ENCODE measurements around the gene SLC2A5. TPM values are rescaled to one million over a fixed set of nuclear protein-coding genes. Genes with fewer than 3 reads are reported as not detected.

Gene SLC2A5
- total and polyA plus RNA-seq, 2 of the 4 experiments (the other 2 are of a cell fraction), result 0.03 to 0.18 TPM

DNA sequence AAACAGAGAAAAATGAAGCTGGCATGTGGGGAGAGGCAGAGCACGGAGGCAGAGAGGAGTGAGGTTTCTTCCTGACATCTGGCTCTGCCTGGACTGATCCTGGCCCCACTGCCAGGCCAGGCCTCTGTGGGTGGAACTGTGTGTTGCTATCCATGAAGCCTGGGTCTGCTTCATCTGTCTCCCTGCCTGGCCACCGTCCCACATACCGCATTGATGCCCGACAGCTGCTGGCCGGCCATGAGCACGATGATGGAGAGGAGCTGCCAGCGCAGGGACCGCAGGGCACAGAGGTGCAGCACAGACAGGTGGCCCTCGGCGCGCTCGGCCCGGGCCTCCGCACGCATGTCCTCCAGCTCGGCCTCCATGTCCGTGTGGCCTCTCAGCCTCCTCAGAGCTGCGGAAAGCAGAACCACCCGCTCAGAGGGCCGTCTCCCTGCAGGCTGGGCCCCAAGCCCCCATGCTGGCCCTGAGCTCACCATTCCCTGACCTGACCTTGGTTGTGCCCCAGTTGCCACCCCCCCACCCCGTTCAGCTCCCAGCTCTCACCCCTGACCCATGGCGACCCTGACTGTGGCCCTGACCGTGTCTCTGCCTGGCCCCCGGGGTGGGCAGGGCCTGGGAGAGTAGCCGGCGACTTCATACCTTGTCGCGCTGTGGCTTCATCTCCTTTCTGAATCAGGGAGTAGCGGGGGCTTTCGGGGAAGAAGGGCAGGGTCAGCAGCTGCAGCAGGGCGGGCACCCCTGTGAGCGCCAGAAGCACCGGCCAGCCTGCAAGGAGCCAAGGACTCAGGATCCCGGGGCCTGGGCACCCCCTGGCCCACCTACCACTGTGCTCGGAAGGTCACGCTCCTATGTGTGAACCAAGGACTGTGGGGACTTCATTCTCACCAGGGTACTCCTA is 54.7 kb downstream of the SLC2A5 start:
- no peak overlapping the region for H2BK120ac ChIP-seq (ENCODE audit: low read depth, low read length)
- no peak overlapping the region for H3K4me3 ChIP-seq (ENCODE audit: insufficient read depth, low read depth, low read length)
- no peak overlapping the region for H4K5ac ChIP-seq (ENCODE audit: low read depth, low read length)
- no peak overlapping the region for H3K4ac ChIP-seq (ENCODE audit: low read depth, low read length)
- H2AFZ ChIP-seq (replicated peaks; ENCODE audit: low read length, poor library complexity), result no peak overlapping the region
- ChIA-PET CTCF (interaction anchor here (1.6 kb wide), 1 partner anchor 10 kb away, joined by 6 read pairs; no protein-coding TSS in a partner anchor), POLR2A (ENCODE audit: unreplicated experiment) (no interaction called here)
- dilution Hi-C loops (cut with HindIII; ENCODE audit: low sequenced_read_pairs, unreplicated experiment), result no loop called here
- H3K4me1 ChIP-seq (ENCODE audit: control insufficient read depth, insufficient read depth, low read length), result peaks cover 1% of the 10 kb centered on the region; the same call in 1 of the 2 replicates
- intact Hi-C loops (cut with micrococcal nuclease), result no loop called here
- H4K91ac ChIP-seq (ENCODE audit: insufficient read depth, low read depth, low read length), result no peak overlapping the region
- no peaks in the 10 kb centered on the region for H3K36me3 ChIP-seq (ENCODE audit: control insufficient read depth, insufficient read depth, low read length)
- no peaks in the 10 kb centered on the region for H3K79me1 ChIP-seq (ENCODE audit: low read depth in 1 of 2, low read length in 2 of 2)
- peaks cover 9% of the 10 kb centered on the region for H3K27me3 ChIP-seq (ENCODE audit: control insufficient read depth, insufficient read depth, low read length)
- no peak overlapping the region for H2BK20ac ChIP-seq (ENCODE audit: low read depth, low read length)
- no peak overlapping the region for H2BK15ac ChIP-seq (ENCODE audit: low read depth, low read length)
- ATAC-seq (ENCODE audit: low read depth), result no peak; the same call in 1 of the 2 replicates
- no peak overlapping the region for H4K8ac ChIP-seq (ENCODE audit: low read depth in 2 of 2, low read length in 2 of 2)
- H4K20me1 ChIP-seq (ENCODE audit: insufficient read depth, low read length), result no peaks in the 10 kb centered on the region
- H3K27ac ChIP-seq (ENCODE audit: insufficient read depth, low read length), result no peak overlapping the region
- DNase-seq, result no peak
- 74% methylated on average over 18 of the region's 36 CpGs; no CpG with 5 or more reads in 1 of the 2 experiments for WGBS, 2 experiments (ENCODE audit: extremely low coverage in 2 of 2, insufficient read length in 1 of 2)
- no peak overlapping the region for H3K4me2 ChIP-seq (ENCODE audit: low read depth, low read length)
- no peaks in the 10 kb centered on the region for H3K9me1 ChIP-seq (ENCODE audit: insufficient read depth, low read length)
- no TSS peak for BruUV-seq (replicated peaks)
- in situ Hi-C loops (cut with MboI; ENCODE audit: low sequenced_read_pairs), result no loop called here
- no peak overlapping the region for H3K9ac ChIP-seq (ENCODE audit: low read depth, low read length)
- H3K14ac ChIP-seq (replicated peaks; ENCODE audit: low read depth, low read length), result no peak overlapping the region
- H2BK5ac ChIP-seq (ENCODE audit: low read depth, low read length, poor library complexity, severe bottlenecking), result no peak overlapping the region
- TF ChIP-seq RFX5 (IDR thresholded peaks at IDR 0.05; ENCODE audit: low read depth, low read length) (no peak), FOS (IDR thresholded peaks at IDR 0.05; ENCODE audit: low read depth, low read length) (no peak), CEBPB (IDR thresholded peaks at IDR 0.05; ENCODE audit: low read depth, low read length) (no peak), MAFK (IDR thresholded peaks at IDR 0.05; ENCODE audit: low read depth, low read length) (no peak), MAZ (IDR thresholded peaks at IDR 0.05; ENCODE audit: borderline replicate concordance, low read depth, low read length) (no peak), MXI1 (IDR thresholded peaks at IDR 0.05; ENCODE audit: borderline replicate concordance, low read depth, low read length) (no peak), BHLHE40 (IDR thresholded peaks at IDR 0.05; ENCODE audit: low read depth, low read length) (no peak), SMC3 (IDR thresholded peaks at IDR 0.05; ENCODE audit: low read depth, low read length) (no peak), CHD1 (IDR thresholded peaks at IDR 0.05; ENCODE audit: low read depth, low read length) (no peak), POLR2A (IDR thresholded peaks at IDR 0.05; ENCODE audit: low read depth, low read length) (no peak), RAD21 (IDR thresholded peaks at IDR 0.05; ENCODE audit: low read length) (no peak)
- H2AK5ac ChIP-seq (ENCODE audit: low read depth, low read length), result no peak overlapping the region
- H2AK9ac ChIP-seq (replicated peaks; ENCODE audit: low read depth, low read length, poor library complexity), result no peak overlapping the region
- no peaks in the 10 kb centered on the region for H3K9me3 ChIP-seq (ENCODE audit: control insufficient read depth, insufficient read depth, low read length)
- H3K18ac ChIP-seq (ENCODE audit: low read depth, low read length), result no peak overlapping the region
- no peak overlapping the region for H3K23ac ChIP-seq (ENCODE audit: low read depth, low read length)
- H3K56ac ChIP-seq (ENCODE audit: extremely low read depth, insufficient read depth, low read length), result no peak overlapping the region
